ENCODE data around the gene LETMD1. TPM values are rescaled to one million over a fixed set of nuclear protein-coding genes. Genes with fewer than 3 reads are reported as not detected.

The LETMD1 gene
- total and polyA plus RNA-seq, 2 of the 13 experiments (the other 11 are each of a cell fraction or from before 2014, with no cell fraction given) = 43.3 to 87.7 TPM

- TF ChIP-seq HINFP (CRISPR knock-in tag; IDR thresholded peaks at IDR 0.05; ENCODE audit: low read depth) = peak; percentile 29; the same call in 1 of the 2 replicates
- peak; percentile 22; the same call in 1 of the 2 replicates for TF ChIP-seq NRL (CRISPR knock-in tag; IDR thresholded peaks at IDR 0.05; ENCODE audit: borderline replicate concordance)
- no peak; the same call in 1 of the 2 replicates for TF ChIP-seq ZBTB8A (CRISPR knock-in tag; IDR thresholded peaks at IDR 0.05; ENCODE audit: borderline replicate concordance, low read depth)
- peak; percentile 36 for TF ChIP-seq HOXD1 (CRISPR knock-in tag; IDR thresholded peaks at IDR 0.05)
- peak; percentile 98 for TF ChIP-seq ZFY (CRISPR knock-in tag; IDR thresholded peaks at IDR 0.05)
- peak; percentile 80 for TF ChIP-seq ZNF580 (CRISPR knock-in tag; IDR thresholded peaks at IDR 0.05; ENCODE audit: borderline replicate concordance, low read depth)
- peak; percentile 78 for TF ChIP-seq ZNF574 (CRISPR knock-in tag; IDR thresholded peaks at IDR 0.05)
- peak; percentile 82 for TF ChIP-seq PATZ1 (CRISPR knock-in tag; IDR thresholded peaks at IDR 0.05)
- peak; percentile 96 for TF ChIP-seq ZFX (CRISPR knock-in tag; IDR thresholded peaks at IDR 0.05; ENCODE audit: low read depth)
- TF ChIP-seq ZNF230 (CRISPR knock-in tag; IDR thresholded peaks at IDR 0.05) = no peak; the same call in 1 of the 2 replicates
- TF ChIP-seq HNRNPK (IDR thresholded peaks at IDR 0.05; ENCODE audit: low read depth, low read length, poor library complexity, severe bottlenecking) = peak; percentile 84
- TF ChIP-seq ZNF276 (CRISPR knock-in tag; IDR thresholded peaks at IDR 0.05; ENCODE audit: low read depth) = no peak
- peak; percentile 67 for TF ChIP-seq SKI (IDR thresholded peaks at IDR 0.05; ENCODE audit: partially characterized antibody)
- TF ChIP-seq MAFK (conservative IDR thresholded peaks at IDR 0.05 in 1 of 2, IDR thresholded peaks at IDR 0.05 in 1 of 2; ENCODE audit: low read length in 2 of 2) = no peak
- TF ChIP-seq JUN (CRISPR knock-in tag; IDR thresholded peaks at IDR 0.05) = no peak
- no peak for TF ChIP-seq SETDB1 (CRISPR knock-in tag; IDR thresholded peaks at IDR 0.05; ENCODE audit: borderline replicate concordance)
- TF ChIP-seq ZNF136 (CRISPR knock-in tag; IDR thresholded peaks at IDR 0.05; ENCODE audit: low read depth) = no peak
- TF ChIP-seq FOSL1 (CRISPR knock-in tag; IDR thresholded peaks at IDR 0.05; ENCODE audit: borderline replicate concordance) = no peak
- TF ChIP-seq BATF2 (CRISPR knock-in tag; IDR thresholded peaks at IDR 0.05) = peak; percentile 92
Observed at GRCh38 chr12:51025836-51026638, 22.1 kb upstream of the LETMD1 start, which contains the start of gene SLC11A2 (continued).
